Measurements from ENCODE around the gene GLRX.
"Not testable (repeated sequence)": the region's sequence is repeated elsewhere in the genome, so short reads cannot be mapped to it uniquely, and the experiment has no call there.

The GLRX gene

DNA sequence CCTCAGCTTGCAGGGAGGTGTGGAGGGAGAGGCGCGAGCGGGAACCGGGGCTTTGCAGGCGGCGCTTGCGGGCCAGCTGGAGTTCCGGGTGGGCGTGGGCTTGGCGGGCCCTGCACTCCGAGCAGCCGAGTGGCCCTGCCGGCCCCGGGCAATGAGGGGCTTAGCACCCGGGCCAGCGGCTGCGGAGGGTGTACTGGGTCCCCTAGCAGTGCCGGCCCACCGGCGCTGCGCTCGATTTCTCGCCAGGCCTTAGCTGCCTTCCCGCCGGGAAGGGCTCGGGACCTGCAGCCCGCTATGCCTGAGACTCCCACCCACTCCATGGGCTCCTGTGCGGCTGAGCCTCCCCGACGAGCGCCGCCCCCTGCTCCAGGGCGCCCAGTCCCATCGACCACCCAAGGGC lies 28.6 kb upstream of the GLRX start:
- not testable (repeated sequence) for DNase-seq

DNA sequence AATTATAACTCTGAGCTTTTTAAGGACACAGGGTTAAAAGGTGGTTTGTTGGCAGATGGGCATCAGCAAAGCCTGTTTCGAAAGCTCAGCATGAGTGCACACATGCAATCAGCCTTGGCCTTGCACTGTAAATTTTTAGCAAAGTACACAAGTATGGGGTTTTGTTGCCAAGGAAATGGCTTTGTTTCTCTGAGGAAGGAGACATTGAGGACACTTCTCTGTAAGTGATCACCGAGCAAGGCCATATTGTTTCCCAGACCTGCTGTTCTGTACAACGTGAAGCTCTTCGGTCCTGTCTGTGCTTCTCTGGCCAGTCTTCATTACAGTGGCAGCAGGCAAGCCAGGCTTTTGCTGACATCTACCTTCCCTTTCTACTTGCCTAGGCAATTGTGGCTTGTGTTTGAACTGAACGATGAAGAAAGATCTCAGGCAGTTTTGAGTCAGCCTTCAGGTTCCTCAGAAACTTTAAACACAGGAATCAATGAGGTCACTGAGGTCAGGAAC lies 27.9 kb upstream of the GLRX start:
- no peak for DNase-seq

DNA sequence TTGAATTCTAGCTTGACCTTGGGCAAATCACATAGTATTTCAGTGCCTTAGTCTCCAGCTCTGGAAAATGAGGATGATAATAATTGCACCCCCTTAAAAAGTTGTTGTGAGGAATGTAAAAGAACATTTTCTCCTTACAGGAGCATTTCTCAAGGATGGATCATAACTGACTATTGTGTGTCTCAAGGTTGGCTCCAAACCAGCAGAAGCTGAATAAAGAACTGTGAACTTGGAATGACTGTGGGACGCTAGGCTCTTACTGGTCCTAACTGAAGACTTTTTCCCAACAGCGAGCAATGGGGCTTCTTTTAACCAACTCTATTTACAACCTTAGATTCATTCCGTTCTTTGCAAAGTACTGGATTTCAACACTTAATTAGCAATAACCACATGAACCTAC lies 26.2 kb upstream of the GLRX start:
- DNase-seq = no peak

DNA sequence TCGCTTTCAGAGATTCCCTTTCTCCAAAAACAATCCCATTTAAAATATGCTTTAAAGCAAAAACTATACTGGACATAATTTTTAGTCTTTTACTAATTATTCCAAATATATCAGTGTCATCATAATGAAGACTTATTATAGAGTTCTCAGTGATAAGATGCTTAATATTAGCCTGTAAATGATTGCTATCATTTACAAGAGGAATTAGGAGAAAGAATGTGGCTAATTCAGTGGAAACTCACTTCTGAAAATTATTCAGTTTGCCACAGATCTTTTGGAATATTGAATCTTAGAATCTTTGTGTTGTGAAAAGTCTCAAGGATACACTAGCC lies 24.7 kb upstream of the GLRX start:
- DNase-seq = no peak

DNA sequence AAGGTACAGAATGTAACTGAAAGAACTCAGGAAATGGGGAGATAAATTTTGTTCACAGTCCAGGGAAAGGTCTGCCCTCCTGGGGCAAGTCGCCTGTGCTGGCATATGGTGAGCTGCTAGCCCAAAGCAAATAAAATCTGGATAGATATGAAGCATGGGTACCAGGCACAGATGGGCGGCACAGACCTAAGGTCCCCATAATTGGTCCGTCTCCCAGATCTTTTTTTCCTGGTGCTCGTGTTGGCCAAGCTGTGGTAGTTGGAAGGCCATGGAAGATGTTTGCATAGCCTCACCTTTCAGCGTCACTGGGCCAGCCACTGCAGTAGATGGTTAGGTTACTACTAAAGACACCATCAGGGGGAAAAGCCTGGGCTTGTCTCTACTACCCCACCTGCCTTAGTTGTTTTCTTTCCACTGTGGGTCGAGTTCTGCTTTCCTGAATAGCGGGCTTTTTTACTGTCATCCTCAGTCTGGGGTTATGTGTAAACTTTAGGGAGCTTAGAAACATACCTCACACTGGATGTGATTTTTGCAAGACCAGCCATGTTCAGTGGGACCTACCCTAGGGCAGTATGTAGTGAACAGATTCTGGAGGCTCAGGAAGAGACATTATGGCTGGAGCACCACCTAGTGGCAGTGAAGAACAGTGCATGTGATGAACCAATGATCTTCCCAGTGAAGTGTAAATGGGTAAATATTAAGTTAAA lies 24.2 kb upstream of the GLRX start:
- DNase-seq = peak; percentile 64

DNA sequence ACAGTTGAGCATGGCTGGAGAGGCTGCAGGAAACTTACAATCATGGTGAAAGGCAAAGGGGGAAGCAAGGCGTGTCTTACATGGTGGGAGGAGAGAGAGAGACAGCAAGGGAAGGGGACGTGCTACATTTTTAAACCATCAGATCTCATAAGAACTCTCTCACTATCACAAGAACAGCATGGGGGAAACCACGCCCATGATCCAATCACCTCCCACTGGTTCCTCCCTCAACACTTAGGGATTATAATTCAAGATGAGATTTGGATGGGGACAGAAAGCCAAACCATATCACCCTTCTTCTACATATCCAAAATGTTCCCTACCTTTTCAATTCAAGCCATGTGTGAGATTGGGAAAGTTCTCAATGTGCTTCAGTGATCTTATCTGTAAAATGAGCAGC lies 22.9 kb upstream of the GLRX start:
- DNase-seq = no peak

DNA sequence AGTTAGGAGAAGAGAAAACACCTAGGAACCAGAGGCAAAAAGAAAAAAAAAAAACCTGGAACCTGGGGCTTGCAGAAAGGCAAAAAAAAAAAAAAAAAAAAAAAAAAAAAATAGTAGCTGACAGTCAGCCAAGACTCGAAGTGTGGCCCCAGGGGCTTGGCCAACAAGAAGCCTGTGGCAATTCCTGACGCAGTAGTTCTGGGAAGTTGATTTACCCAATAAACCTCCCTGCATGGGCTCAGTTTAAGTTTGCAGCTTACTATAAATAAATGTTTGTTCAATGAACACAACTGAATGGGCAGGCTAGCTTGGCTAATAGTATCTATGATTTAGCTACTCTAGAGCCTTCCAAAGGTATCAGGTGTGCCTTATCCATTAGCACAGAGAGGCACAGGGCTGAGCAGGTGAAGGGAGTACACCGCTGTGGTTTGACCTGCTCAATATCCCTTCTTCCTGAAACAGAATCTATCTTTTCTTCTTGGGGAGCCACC lies 21.3 kb upstream of the GLRX start:
- no peak for DNase-seq

DNA sequence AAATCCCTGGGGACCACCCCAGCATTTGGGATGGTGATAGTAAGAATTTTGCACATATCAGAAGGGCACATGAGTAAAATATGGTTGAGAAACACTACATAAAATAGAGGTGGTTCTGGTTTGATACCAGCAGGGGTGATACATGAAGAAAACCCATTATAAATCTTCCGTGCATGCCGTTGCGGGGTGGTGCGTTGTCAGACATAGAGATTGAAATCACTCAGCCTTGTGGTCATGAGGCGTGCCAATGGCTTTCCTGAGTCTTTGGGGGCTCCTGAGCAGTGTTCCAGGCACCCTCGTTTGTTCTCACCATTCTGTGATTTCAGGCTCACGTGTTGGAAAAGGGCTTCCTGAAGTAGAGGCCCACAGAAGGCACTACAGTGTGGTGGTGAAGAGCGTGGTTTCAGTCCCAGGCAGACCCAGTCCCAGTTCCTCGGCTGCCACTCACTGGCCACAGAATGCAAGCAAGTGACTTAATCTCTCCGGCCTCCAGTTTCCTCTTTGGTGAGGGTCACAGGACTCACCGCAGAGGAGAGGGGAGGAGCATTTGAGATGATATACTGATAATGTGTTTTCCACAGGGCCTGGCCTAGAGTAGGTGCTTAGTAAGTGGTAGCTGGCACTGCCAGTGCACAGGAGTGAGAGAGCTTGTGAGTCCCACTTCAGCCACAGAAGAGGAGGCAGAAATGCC lies 20.5 kb upstream of the GLRX start:
- peak; percentile 60 for DNase-seq

DNA sequence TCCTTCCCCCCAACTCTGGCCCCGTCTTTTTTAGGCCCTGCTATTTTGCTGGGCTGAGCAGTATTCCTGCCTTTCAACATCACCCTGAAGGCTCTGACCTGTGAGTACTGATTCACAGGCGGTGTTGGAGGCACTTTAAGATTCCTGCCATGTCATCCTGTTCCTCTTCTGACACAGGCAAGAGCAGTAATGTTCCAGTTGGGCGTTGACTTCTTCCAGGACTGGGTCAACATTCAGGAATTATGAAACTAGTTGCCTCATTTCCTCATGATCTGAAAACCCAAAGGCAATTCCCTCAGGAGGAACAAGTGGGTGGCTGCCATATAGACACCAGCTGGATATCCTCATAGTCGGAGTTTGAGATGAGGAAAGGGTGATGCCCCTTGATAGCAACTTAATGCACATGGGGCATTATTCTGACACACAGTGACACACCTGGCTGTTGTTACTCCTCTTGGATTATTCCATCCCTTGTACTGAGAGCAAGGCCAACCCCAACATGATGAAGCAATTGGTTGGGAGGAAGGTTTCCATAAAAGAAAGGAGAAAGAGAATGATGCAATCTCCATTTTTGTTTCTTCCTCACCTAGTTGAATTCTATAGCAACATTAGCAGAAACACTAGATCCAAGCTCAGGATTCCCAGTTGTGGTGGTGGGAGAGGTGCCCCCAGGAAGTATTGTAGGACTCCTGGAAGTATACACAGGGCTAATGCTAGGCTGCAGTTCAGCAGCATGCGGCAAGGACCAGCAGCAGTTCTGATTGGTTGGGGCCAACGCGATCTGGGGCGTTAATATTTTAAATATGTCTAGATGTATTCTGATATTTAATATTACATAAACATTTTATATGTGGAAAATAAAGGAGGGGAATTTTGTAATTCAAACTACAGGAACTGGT lies 19.6 kb upstream of the GLRX start:
- DNase-seq = no peak

DNA sequence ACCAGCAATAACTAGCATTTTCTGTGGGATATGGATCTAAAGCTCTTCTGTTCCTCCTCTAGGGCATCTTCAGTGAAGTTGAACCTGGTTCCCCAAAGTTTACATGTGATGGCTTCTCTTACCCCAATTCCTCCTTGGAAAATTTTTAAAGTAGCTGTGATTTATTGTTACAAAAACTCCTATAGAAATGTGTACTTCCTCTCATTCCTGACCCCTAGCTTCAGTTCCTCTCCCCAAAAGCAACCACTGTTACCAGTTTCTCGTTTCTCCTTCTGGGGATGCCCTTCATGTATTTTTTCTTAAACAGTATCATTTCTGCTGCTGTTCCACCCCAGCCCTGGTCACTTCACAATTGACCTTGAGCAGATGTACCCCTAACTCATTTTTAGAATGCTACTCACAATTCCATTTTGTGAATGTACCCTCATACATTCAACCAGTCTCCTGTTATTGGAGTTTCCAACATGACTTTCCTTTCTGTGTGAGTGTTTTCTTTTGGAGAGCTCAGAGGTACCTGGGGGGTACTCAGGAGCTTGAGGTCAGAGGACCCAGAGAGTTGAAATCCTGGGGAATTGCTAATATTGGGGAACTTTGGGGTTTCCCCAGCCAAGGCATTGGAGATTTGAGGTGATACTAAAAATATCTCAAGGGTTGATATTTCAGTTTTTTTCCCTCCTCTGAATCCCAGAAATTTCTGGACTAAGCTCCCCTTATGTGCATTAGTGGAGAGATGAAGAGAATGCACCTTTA lies 18.6 kb upstream of the GLRX start:
- DNase-seq = no peak

DNA sequence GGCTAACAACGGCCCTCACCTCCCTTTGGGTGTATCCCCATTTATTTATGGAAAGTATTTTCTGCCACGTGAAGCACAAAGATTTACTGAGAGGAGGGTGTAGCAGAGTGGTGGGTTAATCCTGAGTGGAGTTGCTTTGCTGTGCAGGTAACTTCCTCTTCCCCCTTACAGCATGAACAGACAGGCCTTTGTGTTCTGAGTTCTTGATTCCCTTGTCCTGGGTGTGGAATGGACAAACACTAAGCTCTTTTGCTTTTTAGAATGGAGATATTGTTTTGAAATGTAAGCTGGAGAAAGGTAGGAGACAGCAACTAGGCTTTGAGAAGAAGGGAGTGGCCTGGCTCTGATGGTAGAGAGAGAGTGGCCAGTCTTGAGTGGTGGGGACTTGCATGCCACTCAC lies 17.1 kb upstream of the GLRX start:
- DNase-seq = no peak

DNA sequence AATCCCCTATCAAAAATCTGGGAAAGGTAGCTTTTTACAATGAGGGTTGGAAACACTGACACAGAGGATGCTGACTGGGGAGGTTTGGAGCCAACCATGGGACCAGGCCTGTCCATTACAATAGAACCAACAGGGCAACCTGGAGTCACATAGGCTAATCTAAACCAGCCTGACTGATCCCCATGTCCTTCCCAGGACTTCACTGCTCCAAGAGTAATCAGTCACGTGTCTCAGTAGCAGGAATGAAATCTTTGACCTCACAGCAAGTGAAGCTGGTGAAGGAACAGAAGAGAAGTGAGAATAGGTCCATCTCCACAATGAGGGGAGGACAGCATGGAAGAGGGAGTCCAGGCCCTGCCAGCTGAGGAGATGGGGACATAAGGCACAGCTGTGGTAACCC lies 16.0 kb upstream of the GLRX start:
- no peak for DNase-seq

DNA sequence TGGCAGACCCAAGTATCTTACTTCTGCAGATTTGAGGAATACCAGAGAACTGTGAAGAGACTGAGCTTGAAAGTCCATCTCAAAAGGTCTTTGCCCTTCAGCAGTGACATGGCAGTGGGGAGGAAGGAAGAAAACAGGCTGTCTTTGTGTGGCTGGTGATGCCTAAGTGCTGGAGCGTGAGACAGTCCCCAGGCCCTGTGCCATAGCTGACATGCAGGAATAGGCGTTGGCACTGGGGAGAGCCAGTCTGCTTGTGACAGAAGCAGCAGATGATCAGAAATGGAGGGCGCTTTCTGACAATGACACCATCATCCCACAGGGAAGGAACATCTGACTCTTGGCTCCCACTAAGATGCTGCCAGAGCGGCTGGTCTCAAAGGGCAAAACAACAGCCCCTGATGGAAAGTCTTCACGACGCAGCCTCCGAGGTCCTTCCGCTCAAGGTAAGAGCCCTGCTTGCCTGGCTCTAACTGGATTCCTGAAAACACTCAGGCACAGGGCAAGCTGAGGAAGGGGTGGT lies 15.5 kb upstream of the GLRX start:
- DNase-seq = no peak

DNA sequence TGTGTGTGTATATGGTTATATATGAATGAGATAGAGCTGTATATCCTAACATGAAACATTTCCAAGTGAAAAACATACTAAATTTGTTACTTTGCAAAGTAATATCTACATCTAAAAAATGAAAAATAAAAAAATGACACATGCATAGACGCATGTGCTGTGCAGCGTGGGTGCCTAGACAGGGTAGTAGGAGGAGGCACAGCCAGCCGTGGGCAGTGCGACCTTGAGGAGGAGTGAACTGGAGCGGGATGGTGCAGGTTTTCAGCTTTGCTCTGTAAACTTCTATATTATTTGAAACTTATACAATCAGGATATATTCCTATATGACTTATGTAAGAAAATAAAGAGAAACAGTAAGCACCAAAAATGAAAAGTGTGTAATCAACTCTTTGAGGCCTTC lies 15.0 kb upstream of the GLRX start:
- no peak for DNase-seq

DNA sequence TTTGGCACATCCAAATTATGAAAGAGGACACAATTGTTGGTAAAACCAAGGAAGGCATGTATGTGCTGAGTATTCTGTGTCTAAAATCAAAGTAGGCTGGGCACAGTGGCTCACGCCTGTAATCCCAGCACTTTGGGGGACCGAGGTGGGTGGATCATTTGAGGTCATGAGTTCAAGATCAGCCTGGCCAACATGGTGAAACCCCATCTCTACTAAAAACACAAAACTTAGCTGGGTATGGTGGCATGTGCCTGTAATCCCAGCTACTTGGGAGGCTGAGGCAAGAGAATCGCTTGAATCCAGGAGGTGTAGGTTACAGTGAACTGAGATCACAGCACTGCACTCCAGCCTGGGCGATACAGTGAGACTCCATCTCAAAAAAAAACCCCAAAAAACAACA lies 14.4 kb upstream of the GLRX start:
- not testable (repeated sequence) for DNase-seq

DNA sequence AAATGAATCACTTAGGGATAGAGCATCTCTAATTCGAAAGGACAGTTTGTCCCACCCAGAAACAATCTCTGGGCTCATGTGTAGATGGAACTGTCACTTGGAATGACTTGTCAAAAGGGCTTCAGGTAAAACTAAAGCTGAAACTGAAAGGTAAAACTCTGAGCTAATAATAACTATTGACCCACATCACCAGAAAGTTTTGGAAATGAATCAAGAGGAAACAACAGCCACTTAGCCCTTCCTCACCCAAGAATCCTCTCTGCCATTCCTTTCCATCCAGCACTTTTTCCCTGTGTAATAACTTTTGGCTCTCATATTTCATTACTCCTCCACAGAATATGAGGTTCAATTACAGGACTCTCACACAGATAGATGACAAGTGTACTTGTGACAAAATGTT lies 14.0 kb upstream of the GLRX start:
- DNase-seq = no peak

DNA sequence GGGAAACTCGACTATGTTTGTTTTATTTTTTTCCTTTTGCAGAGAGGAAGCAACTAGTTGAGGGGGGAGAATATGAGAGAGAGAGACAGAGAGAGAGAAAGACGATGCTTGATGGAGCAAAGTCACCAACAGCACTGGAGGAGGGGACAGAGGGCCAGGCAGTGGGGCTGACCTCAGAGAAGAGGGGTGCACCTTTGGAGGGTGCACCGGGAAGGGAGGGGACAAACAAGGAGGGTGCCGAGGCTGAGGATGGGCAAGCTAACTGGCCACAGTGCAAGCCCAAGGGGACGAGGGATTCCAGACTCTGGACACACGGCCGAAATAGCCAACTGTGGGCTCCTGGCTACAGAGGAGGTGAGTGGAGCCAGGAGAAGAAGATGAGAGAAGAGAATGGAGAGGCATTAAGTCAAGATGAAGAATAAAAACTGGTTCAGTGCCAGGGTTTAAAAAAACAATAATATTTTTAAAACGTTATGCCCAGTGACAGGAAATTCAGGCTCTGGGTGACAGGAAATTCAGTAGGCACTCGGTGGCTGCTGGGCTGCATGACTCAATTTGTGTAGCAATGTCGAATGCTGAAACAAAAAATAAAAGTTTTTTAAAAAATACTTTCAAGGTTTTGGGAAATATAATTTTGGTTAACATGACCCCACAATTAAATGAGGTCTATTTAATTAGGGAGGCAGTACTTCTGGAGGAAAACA lies 13.3 kb upstream of the GLRX start:
- no peak for DNase-seq

DNA sequence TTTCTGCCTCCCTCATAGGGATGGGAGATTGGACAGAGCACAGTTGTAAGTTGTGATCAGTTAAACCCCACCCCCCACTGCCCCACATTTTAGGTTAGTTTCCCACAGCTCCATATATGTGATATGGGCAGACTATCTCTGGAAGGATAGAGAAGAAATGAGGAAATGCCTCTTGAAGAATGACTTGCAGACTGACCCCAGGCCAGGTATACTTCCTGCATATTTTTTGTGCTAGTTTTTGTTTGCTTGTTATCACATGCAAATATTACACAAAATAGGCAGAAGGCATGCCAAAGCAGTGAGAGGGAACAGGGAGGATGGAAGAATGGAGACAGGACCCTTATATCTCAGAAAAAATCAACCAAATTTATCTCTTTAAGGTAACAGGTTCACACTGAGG lies 10.1 kb upstream of the GLRX start:
- DNase-seq = no peak

DNA sequence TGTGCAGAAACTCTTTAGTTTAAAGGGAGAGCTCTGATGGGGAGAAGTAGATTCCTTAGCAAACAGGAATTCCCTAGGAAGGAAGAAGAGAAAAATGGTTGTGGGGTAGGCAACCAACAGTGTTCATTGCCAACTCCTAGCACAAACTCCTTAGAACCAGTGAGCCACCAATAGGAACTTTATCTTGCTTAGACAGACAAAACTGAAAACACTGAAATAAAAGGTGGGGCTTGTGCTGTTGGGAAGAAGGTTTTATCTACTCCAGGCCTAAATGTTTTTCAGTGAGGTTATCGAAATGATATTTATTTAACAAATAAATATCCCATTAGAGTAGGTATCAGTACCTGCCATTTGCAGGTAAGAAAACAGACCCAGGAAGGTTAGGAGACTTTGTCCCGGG lies 7.7 kb upstream of the GLRX start:
- DNase-seq = no peak

DNA sequence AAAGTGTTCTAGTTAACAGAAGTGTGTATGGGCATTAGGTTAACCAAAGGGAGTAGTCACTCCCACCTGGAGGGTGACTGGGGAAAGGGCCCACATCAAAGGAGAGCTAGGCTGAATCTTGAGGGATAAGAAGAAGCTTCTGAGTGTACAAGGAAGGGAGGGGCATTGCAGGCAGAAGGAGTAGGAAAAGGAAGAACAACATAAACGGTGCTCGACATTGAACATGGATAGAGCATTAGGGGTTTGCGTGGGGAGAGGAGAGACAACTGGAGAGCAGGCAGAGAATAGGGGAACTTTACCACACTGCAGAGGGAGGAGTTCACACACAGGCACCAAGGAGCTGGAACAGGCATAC lies 5.3 kb upstream of the GLRX start:
- no peak for DNase-seq

DNA sequence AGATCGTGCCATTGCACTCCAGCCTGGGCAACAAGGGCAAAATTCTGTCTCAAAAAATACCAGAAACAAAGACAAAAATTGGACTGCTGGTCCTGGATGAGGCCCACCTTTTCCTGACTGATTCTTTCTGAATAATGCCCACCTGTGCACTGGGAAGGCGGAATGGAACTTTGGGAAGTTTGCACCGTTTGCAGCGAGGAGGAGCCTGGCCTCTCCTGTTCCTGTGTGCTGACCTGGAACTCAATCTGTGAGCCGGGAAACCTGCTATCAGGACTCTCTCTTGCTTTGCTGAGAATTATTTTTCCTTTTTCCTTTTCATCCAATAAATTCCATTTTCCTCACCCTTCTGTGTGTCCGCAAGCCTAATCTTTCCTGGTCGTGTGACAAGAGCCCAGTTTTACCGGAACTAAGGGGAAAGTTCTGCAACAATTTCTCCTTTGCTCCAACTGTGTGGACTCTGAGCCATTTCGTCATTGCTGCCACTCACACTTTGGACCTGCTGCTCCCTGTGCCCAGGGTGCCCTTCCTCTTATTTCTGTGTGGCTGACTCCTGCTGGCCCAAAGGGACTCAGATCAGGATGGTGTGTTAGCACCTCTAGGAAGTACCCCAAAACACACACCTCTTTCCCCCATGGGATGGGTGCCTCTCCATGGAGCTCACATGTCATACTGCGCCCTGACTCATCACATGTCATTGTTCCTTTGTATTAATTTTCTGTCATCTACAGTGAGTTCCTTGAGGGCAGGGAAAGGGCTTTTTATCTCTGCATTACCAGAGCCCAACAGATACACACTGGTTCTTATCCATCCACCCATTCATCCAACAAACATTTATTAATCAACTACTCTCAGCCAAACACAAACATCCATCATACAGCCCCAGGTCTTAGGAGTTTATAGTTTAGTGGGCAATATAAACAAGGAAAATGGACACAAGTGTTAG lies 4.7 kb upstream of the GLRX start:
- DNase-seq = no peak
